GM12878 (cell line): Measurements from ENCODE around the gene CITED2. TPM values are rescaled to one million over a fixed set of nuclear protein-coding genes. Genes with fewer than 3 reads are reported as not detected.
A peak's percentile ranks its signal among the peaks of the same experiment; 100 is the strongest.

Experiments used
- ATAC-seq: fragments of 200-7000 bp; cut with Tn5 transposase; 3 replicates; pipeline ENCODE4 v1.9.1; 2020; ENCODE audit warnings: mild to moderate bottlenecking, moderate library complexity
- BruUV-seq: library from RNA; stranded (reverse); fragments of 400-500 nt; replicated peaks from 2 replicates; lab custom pipeline; 2021; lab: Mats Ljungman, UMichigan
- CTCF ChIA-PET: fragments of 300-600 bp; sonication (Branson Sonifier 250); formaldehyde crosslinking; extraction: SDS; loops from one replicate; lab custom pipeline; 2021; ENCODE audit warnings: inconsistent platforms; lab: Yijun Ruan, JAX
- POLR2A ChIA-PET: fragments of 350-600 bp; formaldehyde crosslinking; extraction: SDS; loops from one replicate; lab custom pipeline; 2021; ENCODE audit warnings: inconsistent platforms; lab: Charles Lee
- RAD21 ChIA-PET: fragments of 300-600 bp; sonication (Branson Sonifier 250); formaldehyde crosslinking; loops from one replicate; lab custom pipeline; 2023; ENCODE audit warnings: antibody characterized with exemption; ENCODE audit not compliant: unreplicated experiment; lab: Charles Lee
- SMC1A ChIA-PET: fragments of 300-600 bp; sonication (Branson Sonifier 250); formaldehyde crosslinking; loops from one replicate; lab custom pipeline; 2023; ENCODE audit not compliant: unreplicated experiment, uncharacterized antibody; lab: Charles Lee
- DNase-seq: peaks from one replicate; pipeline ENCODE4 v3.0.0-alpha.2; 2011; ENCODE audit warnings: low read depth, low spot score
- FAIRE-seq: peaks from 3 replicates; lab custom pipeline; 2011; peaks lifted over from hg19 to GRCh38; lab: Jason Lieb, UNC
- H2AFZ ChIP-seq: 2 replicates; pipeline ENCODE4 v1.6.0; 2011; ENCODE audit warnings: low read depth, low read length, control low read depth; ENCODE audit not compliant: control insufficient read depth
- H3K27ac ChIP-seq: 2 replicates; pipeline ENCODE4 v1.5.1; 2011; ENCODE audit warnings: control low read depth; ENCODE audit not compliant: control insufficient read depth, insufficient read depth
- H3K27me3 ChIP-seq, 2 experiments: replicated peaks in 1 of 2; 2 replicates each; pipeline versions ENCODE4 v1.6.0 to v1.6.1; 2011; ENCODE audit warnings: low read length in 1 of 2; ENCODE audit not compliant: control insufficient read depth in 2 of 2, insufficient read depth in 2 of 2
- H3K36me3 ChIP-seq, 2 experiments: 2 replicates each; pipeline ENCODE4 v1.5.1; 2011; ENCODE audit warnings: low read length in 1 of 2; ENCODE audit not compliant: control insufficient read depth in 2 of 2, insufficient read depth in 2 of 2
- H3K4me1 ChIP-seq: 2 replicates; pipeline ENCODE4 v1.6.1; 2011; ENCODE audit warnings: mild to moderate bottlenecking, low read length, moderate library complexity, mixed read lengths; ENCODE audit not compliant: control insufficient read depth, insufficient read depth
- H3K4me2 ChIP-seq: 2 replicates; pipeline ENCODE4 v1.6.0; 2011; ENCODE audit warnings: control low read depth; ENCODE audit not compliant: control insufficient read depth, insufficient read depth
- H3K4me3 ChIP-seq: fragments of 200-600 bp; sonication (generic); 2 replicates; pipeline ENCODE4 v1.5.1; 2016
- H3K79me2 ChIP-seq: 2 replicates; pipeline ENCODE4 v1.6.0; 2011; ENCODE audit warnings: low read length; ENCODE audit not compliant: control insufficient read depth, insufficient read depth
- H3K9ac ChIP-seq: 2 replicates; pipeline ENCODE4 v1.8.0; 2011; ENCODE audit warnings: low read length, control low read depth, mixed read lengths; ENCODE audit not compliant: control insufficient read depth, insufficient read depth
- H3K9me3 ChIP-seq: replicated peaks from 3 replicates; pipeline ENCODE4 v1.5.1; 2011; ENCODE audit warnings: mild to moderate bottlenecking, low read length; ENCODE audit not compliant: control insufficient read depth, insufficient read depth
- H4K20me1 ChIP-seq: 2 replicates; pipeline ENCODE4 v1.6.0; 2011; ENCODE audit not compliant: control insufficient read depth, insufficient read depth
- CBX5 ChIP-seq: sonication (generic); IDR thresholded peaks from 2 replicates; pipeline ENCODE4 v1.6.1; 2016; ENCODE audit warnings: low read depth, moderate library complexity, mild to moderate bottlenecking, inconsistent platforms
- DPF2 ChIP-seq: fragments of 450-650 bp; IDR thresholded peaks from 2 replicates; pipeline ENCODE4 v1.6.1; 2017; ENCODE audit warnings: mild to moderate bottlenecking
- HDAC2 ChIP-seq: fragments of 200-600 bp; sonication (generic); IDR thresholded peaks from 2 replicates; pipeline ENCODE4 v1.6.1; 2017
- IKZF1 ChIP-seq: fragments of 450-650 bp; conservative IDR thresholded peaks from 2 replicates; pipeline ENCODE4 v1.6.1; 2017; ENCODE audit warnings: antibody characterized with exemption, mild to moderate bottlenecking
- LARP7 ChIP-seq: fragments of 450-650 bp; IDR thresholded peaks from 2 replicates; pipeline ENCODE4 v1.6.1; 2017; ENCODE audit warnings: mild to moderate bottlenecking
- MTA2 ChIP-seq: fragments of 450-650 bp; IDR thresholded peaks from 2 replicates; pipeline ENCODE4 v1.6.1; 2016; ENCODE audit warnings: low read depth, mild to moderate bottlenecking, moderate library complexity
- MYB ChIP-seq: fragments of 150-350 bp; IDR thresholded peaks from 2 replicates; pipeline ENCODE4 v1.6.1; 2014; ENCODE audit warnings: mild to moderate bottlenecking, low read depth, low read length, borderline replicate concordance
- MYC ChIP-seq: IDR thresholded peaks from 2 replicates; pipeline ENCODE4 v1.6.1; 2011; ENCODE audit warnings: mild to moderate bottlenecking, low read length, moderate library complexity, inconsistent platforms; ENCODE audit not compliant: insufficient read depth, insufficient replicate concordance, insufficient read length, severe bottlenecking
- POLR2AphosphoS5 ChIP-seq: IDR thresholded peaks from 2 replicates; pipeline ENCODE4 v1.6.1; 2011; ENCODE audit warnings: mild to moderate bottlenecking, low read length, inconsistent platforms
- SIX5 ChIP-seq: IDR thresholded peaks from 2 replicates; pipeline ENCODE4 v1.6.1; 2011; ENCODE audit warnings: mild to moderate bottlenecking, low read depth, low read length, moderate library complexity; ENCODE audit not compliant: severe bottlenecking
- SMAD5 ChIP-seq: IDR thresholded peaks from 2 replicates; pipeline ENCODE4 v1.6.1; 2016; ENCODE audit warnings: antibody characterized with exemption, low read depth
- ZNF384 ChIP-seq: IDR thresholded peaks from 2 replicates; pipeline ENCODE4 v1.6.1; 2012; ENCODE audit warnings: low read depth, mild to moderate bottlenecking, low read length, improper control_type of control experiment, borderline replicate concordance
- WGBS: methylation state at CpG from one replicate; pipeline ENCODE4 v1.1.6; 2016; ENCODE audit warnings: low lambda C conversion rate; ENCODE audit not compliant: insufficient replicate concordance, insufficient coverage; ENCODE audit errors: missing lambda C conversion rate; 5-methylcytosine and 5-hydroxymethylcytosine counted together
- in situ Hi-C: fragments of 300-500 bp; cut with MboI; formaldehyde crosslinking; loops from 9 replicates; pipeline ENCODE4 v1.14.3; 2018; ENCODE audit warnings: mixed read lengths
- intact Hi-C: fragments of 100-400 bp; cut with micrococcal nuclease; formaldehyde crosslinking; loops from one replicate; pipeline ENCODE4 v1.14.2; 2022; ENCODE audit not compliant: unreplicated experiment
- polyA plus RNA-seq, 11 experiments: library from polyadenylated mRNA; depleted of rRNA in 4 of 11; unstranded in 6 of 11; stranded (reverse) in 5 of 11; fragments of >200 nt; fragmentation: Nextera tagmentation in 4 of 11; fragmentation: Illumina TruSeq in 1 of 11; extraction: Ambion mirVana in 4 of 11; extraction: Trizol in 1 of 11; gene quantifications; 1 replicate in 1 of 11; 2 replicates in 10 of 11; pipeline versions ENCODE4 v1.2.1 to v1.2.3, GENCODE V29; 2011 to 2016; ENCODE audit warnings: inconsistent platforms in 2 of 11, missing spikeins in 2 of 11, low read depth in 1 of 11
- total RNA-seq, 4 experiments: library from RNA; depleted of rRNA in 3 of 4; stranded (reverse); fragments of >200 nt in 3 of 4; fragmentation: Illumina TruSeq in 1 of 4; extraction: Trizol in 1 of 4; gene quantifications; 2 replicates each; pipeline versions ENCODE4 v1.2.1 to v1.2.3, GENCODE V29; 2013 to 2021
- TF ChIP-seq, protein P1 (sequence below): fragments of 450-650 bp; IDR thresholded peaks from 2 replicates; pipeline ENCODE4 v1.6.1; 2017; ENCODE audit warnings: mild to moderate bottlenecking, moderate library complexity

Gene CITED2
- total and polyA plus RNA-seq, 10 of the 15 experiments (the other 5 are each of a cell fraction or from before 2014, with no cell fraction given), result 0.08 to 20.0 (median 7.3) TPM

DNA sequence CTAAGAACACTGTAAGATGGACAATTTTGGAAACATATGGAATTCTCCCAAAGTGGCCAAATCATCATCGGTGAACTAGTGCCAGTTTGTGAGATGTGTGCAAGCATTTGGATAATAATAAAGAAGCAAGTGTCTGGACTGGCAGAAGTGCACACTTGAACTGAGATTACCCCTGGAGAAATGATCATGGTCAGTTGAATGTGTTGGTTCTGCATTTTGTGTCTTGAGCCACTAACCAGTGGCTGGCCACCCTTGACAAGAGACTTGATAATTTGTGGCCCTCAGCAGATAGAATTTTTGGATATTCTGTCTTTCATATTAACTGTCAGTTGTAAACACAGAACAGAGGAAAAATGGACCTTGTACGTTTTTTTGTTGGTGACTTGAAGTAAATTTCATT, 37.4 kb downstream of the CITED2 start:
- Histone ChIP-seq H3K9me3 (no peaks in the 10 kb centered on the region), H3K9ac (no peak overlapping the region), H4K20me1 (no peaks in the 10 kb centered on the region), H3K4me1 (peaks cover 7% of the 10 kb centered on the region; the same call in 1 of the 2 replicates), H3K79me2 (no peaks in the 10 kb centered on the region), H3K27ac (no peak overlapping the region), H3K4me3 (no peak overlapping the region), H3K27me3 (no peaks in the 10 kb centered on the region), H3K36me3 (no peaks in the 10 kb centered on the region), H3K4me2 (no peak overlapping the region), H2AFZ (no peak overlapping the region; the same call in 1 of the 2 replicates)
- no TSS peak for BruUV-seq
- no peak for DNase-seq
- FAIRE-seq, result no peak
- SMC1A ChIA-PET, result interaction anchor here (1.2 to 6.7 kb wide), 10 partner anchors 10 to 117 kb away, joined by 3 to 50 read pairs (median 6); partner anchors contain the start of gene TXLNB
- in situ Hi-C loops (no loop called here), intact Hi-C loops (no loop called here)
- 90% methylated on average over 2 of the region's 2 CpGs for WGBS
- POLR2A ChIA-PET, result interaction anchor here (1.1 kb wide), 1 partner anchor 8 kb away, joined by 3 read pairs; no protein-coding TSS in a partner anchor
- no peak for TF ChIP-seq SIX5
- no peak for TF ChIP-seq LARP7
- no peak for TF ChIP-seq ZNF384
- no peak for TF ChIP-seq CBX5
- TF ChIP-seq SMAD5, result no peak
- TF ChIP-seq MYB, result no peak
- CTCF ChIA-PET, result interaction anchor here (0.9 to 2.8 kb wide), 9 partner anchors 9 to 120 kb away, joined by 3 to 14 read pairs (median 4); partner anchors contain the start of gene TXLNB
- ATAC-seq, result peak; percentile 68
- RAD21 ChIA-PET, result interaction anchor here (0.9 to 3.7 kb wide), 9 partner anchors 10 to 118 kb away, joined by 3 to 20 read pairs (median 5); partner anchors contain the start of gene TXLNB

DNA sequence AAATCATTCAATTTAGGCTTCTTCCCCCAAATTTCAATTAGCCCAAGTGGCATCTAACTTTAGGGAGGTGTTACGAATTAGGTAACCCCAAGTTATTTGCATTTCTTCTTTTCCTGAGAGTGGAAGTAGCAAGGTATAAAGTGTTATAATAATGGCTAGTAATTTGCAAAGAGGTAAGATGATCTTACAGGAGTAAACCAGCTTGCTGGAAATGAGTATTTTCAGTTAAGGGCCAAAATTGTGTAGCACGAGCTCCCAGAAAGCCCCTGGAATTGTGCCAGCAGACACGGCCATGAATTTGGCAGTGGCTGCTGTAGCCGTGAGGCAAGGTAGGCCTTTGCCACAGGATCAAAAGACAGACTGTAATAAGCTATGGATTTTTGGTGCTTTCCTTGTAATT, 38.0 kb downstream of the CITED2 start:
- H2AFZ ChIP-seq, result peak overlapping the region; percentile 62
- no peaks in the 10 kb centered on the region for H3K27me3 ChIP-seq
- no peak overlapping the region for H3K9ac ChIP-seq
- WGBS, result 25% methylated on average over 4 of the region's 4 CpGs
- H3K36me3 ChIP-seq, result no peaks in the 10 kb centered on the region
- POLR2A ChIA-PET, result interaction anchor here (0.6 to 2.3 kb wide), 4 partner anchors 9 to 356 kb away, joined by 3 to 17 read pairs (median 4); partner anchors contain the start of gene TXLNB
- no peaks in the 10 kb centered on the region for H3K9me3 ChIP-seq
- peak overlapping the region; percentile 34; the same call in 1 of the 2 replicates for H3K27ac ChIP-seq
- no peak overlapping the region; the same call in 1 of the 2 replicates for H3K4me2 ChIP-seq
- no peaks in the 10 kb centered on the region for H3K79me2 ChIP-seq
- ATAC-seq (peak; percentile 93), FAIRE-seq (no peak), DNase-seq (no peak)
- RAD21 ChIA-PET, result interaction anchor here (0.6 to 3.7 kb wide), 10 partner anchors 9 to 117 kb away, joined by 3 to 20 read pairs (median 4); partner anchors contain the start of gene TXLNB
- no TSS peak for BruUV-seq
- CTCF ChIA-PET, result interaction anchor here (0.5 to 2.8 kb wide), 13 partner anchors 8 to 1712 kb away, joined by 3 to 14 read pairs (median 4); partner anchors contain the start of gene TXLNB
- SMC1A ChIA-PET, result interaction anchor here (0.8 to 6.7 kb wide), 13 partner anchors 8 to 116 kb away, joined by 3 to 50 read pairs (median 5); partner anchors contain the start of gene TXLNB
- H4K20me1 ChIP-seq, result no peaks in the 10 kb centered on the region
- no peak overlapping the region for H3K4me3 ChIP-seq
- in situ Hi-C loops (no loop called here), intact Hi-C loops (no loop called here)
- H3K4me1 ChIP-seq, result peaks cover 7% of the 10 kb centered on the region; the same call in 1 of the 2 replicates
- TF ChIP-seq MTA2, result peak; percentile 61
- TF ChIP-seq, protein P1, sequence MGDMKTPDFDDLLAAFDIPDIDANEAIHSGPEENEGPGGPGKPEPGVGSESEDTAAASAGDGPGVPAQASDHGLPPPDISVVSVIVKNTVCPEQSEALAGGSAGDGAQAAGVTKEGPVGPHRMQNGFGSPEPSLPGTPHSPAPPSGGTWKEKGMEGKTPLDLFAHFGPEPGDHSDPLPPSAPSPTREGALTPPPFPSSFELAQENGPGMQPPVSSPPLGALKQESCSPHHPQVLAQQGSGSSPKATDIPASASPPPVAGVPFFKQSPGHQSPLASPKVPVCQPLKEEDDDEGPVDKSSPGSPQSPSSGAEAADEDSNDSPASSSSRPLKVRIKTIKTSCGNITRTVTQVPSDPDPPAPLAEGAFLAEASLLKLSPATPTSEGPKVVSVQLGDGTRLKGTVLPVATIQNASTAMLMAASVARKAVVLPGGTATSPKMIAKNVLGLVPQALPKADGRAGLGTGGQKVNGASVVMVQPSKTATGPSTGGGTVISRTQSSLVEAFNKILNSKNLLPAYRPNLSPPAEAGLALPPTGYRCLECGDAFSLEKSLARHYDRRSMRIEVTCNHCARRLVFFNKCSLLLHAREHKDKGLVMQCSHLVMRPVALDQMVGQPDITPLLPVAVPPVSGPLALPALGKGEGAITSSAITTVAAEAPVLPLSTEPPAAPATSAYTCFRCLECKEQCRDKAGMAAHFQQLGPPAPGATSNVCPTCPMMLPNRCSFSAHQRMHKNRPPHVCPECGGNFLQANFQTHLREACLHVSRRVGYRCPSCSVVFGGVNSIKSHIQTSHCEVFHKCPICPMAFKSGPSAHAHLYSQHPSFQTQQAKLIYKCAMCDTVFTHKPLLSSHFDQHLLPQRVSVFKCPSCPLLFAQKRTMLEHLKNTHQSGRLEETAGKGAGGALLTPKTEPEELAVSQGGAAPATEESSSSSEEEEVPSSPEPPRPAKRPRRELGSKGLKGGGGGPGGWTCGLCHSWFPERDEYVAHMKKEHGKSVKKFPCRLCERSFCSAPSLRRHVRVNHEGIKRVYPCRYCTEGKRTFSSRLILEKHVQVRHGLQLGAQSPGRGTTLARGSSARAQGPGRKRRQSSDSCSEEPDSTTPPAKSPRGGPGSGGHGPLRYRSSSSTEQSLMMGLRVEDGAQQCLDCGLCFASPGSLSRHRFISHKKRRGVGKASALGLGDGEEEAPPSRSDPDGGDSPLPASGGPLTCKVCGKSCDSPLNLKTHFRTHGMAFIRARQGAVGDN, result peak; percentile 88
- TF ChIP-seq HDAC2, result no peak
- 0 out of 2 replicates have a peak, but pooled peaks have one; percentile 44 for TF ChIP-seq IKZF1
- TF ChIP-seq POLR2AphosphoS5, result 0 out of 2 replicates have a peak, but pooled peaks have one; percentile 37
- TF ChIP-seq CBX5, result no peak
- TF ChIP-seq MYC, result no peak
- TF ChIP-seq DPF2, result 0 out of 2 replicates have a peak, but pooled peaks have one; percentile 54
